IMR-90 (cell line): ENCODE data around the gene DNAJC12. TPM values are rescaled to one million over a fixed set of nuclear protein-coding genes. Genes with fewer than 3 reads are reported as not detected.
"Not testable (repeated sequence)": the region's sequence is repeated elsewhere in the genome, so short reads cannot be mapped to it uniquely, and the experiment has no call there.

Experiments
- ATAC-seq: fragments of 200-7000 bp; cut with Tn5 transposase; 2 replicates; pipeline ENCODE4 v1.9.1; 2020; ENCODE audit warnings: low read depth, mild to moderate bottlenecking, moderate library complexity
- BruUV-seq: library from RNA; stranded (reverse); fragments of 400-500 nt; replicated peaks from 2 replicates; lab custom pipeline; 2021; lab: Mats Ljungman, UMichigan
- CTCF ChIA-PET: fragments of 300-600 bp; formaldehyde crosslinking; extraction: SDS; loops from one replicate; lab custom pipeline; 2021; ENCODE audit warnings: antibody characterized with exemption; lab: Yijun Ruan, JAX
- POLR2A ChIA-PET: fragments of 300-600 bp; sonication (Branson Sonifier 250); formaldehyde crosslinking; loops from one replicate; lab custom pipeline; 2022; ENCODE audit warnings: antibody characterized with exemption; ENCODE audit not compliant: unreplicated experiment; lab: Charles Lee
- DNase-seq: peaks from one replicate; pipeline ENCODE4 v3.0.0; 2013
- H2AFZ ChIP-seq: replicated peaks from 2 replicates; pipeline ENCODE3; 2013; ENCODE audit warnings: low read length, mild to moderate bottlenecking; ENCODE audit not compliant: poor library complexity
- H2AK5ac ChIP-seq: 2 replicates; pipeline ENCODE4 v1.6.1; 2013; ENCODE audit warnings: low read depth, low read length, inconsistent platforms
- H2AK9ac ChIP-seq: replicated peaks from 2 replicates; pipeline ENCODE3; 2013; ENCODE audit warnings: mild to moderate bottlenecking, low read depth, low read length, moderate library complexity; ENCODE audit not compliant: poor library complexity
- H2BK120ac ChIP-seq: 2 replicates; pipeline ENCODE4 v1.6.1; 2013; ENCODE audit warnings: low read depth, low read length, inconsistent platforms
- H2BK15ac ChIP-seq: 3 replicates; pipeline ENCODE4 v1.6.1; 2013; ENCODE audit warnings: low read depth, low read length, inconsistent platforms
- H2BK20ac ChIP-seq: 2 replicates; pipeline ENCODE4 v1.6.1; 2013; ENCODE audit warnings: low read depth, mild to moderate bottlenecking, inconsistent platforms, low read length, moderate library complexity
- H2BK5ac ChIP-seq: 2 replicates; pipeline ENCODE4 v1.6.1; 2013; ENCODE audit warnings: mild to moderate bottlenecking, low read depth, low read length, inconsistent platforms; ENCODE audit not compliant: poor library complexity, severe bottlenecking
- H3K14ac ChIP-seq: replicated peaks from 2 replicates; pipeline ENCODE4 v1.6.1; 2013; ENCODE audit warnings: low read depth, low read length, inconsistent platforms
- H3K18ac ChIP-seq: 2 replicates; pipeline ENCODE4 v1.6.1; 2013; ENCODE audit warnings: low read depth, low read length, control low read depth
- H3K23ac ChIP-seq: 2 replicates; pipeline ENCODE4 v1.6.1; 2013; ENCODE audit warnings: low read depth, low read length, inconsistent platforms
- H3K27ac ChIP-seq: 2 replicates; pipeline ENCODE4 v1.5.1; 2013; ENCODE audit warnings: mild to moderate bottlenecking, control low read depth, low read length; ENCODE audit not compliant: insufficient read depth
- H3K27me3 ChIP-seq: 2 replicates; pipeline ENCODE4 v1.6.1; 2013; ENCODE audit warnings: low read length; ENCODE audit not compliant: control insufficient read depth, insufficient read depth
- H3K36me3 ChIP-seq: 2 replicates; pipeline ENCODE4 v1.6.1; 2013; ENCODE audit warnings: low read length, mixed read lengths; ENCODE audit not compliant: control insufficient read depth, insufficient read depth
- H3K4ac ChIP-seq: 2 replicates; pipeline ENCODE4 v1.6.1; 2013; ENCODE audit warnings: low read depth, low read length, inconsistent platforms
- H3K4me1 ChIP-seq: 2 replicates; pipeline ENCODE4 v1.6.1; 2013; ENCODE audit warnings: low read length, mixed read lengths; ENCODE audit not compliant: control insufficient read depth, insufficient read depth
- H3K4me2 ChIP-seq: 2 replicates; pipeline ENCODE4 v1.6.1; 2013; ENCODE audit warnings: low read depth, mild to moderate bottlenecking, control low read depth, low read length, moderate library complexity
- H3K4me3 ChIP-seq: 2 replicates; pipeline ENCODE4 v1.5.1; 2013; ENCODE audit warnings: low read depth, mild to moderate bottlenecking, control low read depth, low read length, moderate library complexity; ENCODE audit not compliant: insufficient read depth
- H3K56ac ChIP-seq: 2 replicates; pipeline ENCODE4 v1.6.1; 2013; ENCODE audit warnings: low read length, inconsistent platforms; ENCODE audit not compliant: insufficient read depth; ENCODE audit errors: extremely low read depth
- H3K79me1 ChIP-seq, 2 experiments: 2 replicates each; pipeline ENCODE4 v1.6.1; 2013; ENCODE audit warnings: low read length in 2 of 2, inconsistent platforms in 1 of 2, low read depth in 1 of 2
- H3K9ac ChIP-seq: 2 replicates; pipeline ENCODE4 v1.6.1; 2013; ENCODE audit warnings: low read depth, low read length, control low read depth
- H3K9me1 ChIP-seq: 2 replicates; pipeline ENCODE4 v1.6.1; 2013; ENCODE audit warnings: low read length, inconsistent platforms; ENCODE audit not compliant: insufficient read depth
- H3K9me3 ChIP-seq: 2 replicates; pipeline ENCODE4 v1.6.1; 2013; ENCODE audit warnings: low read length; ENCODE audit not compliant: control insufficient read depth, insufficient read depth
- H4K20me1 ChIP-seq: 2 replicates; pipeline ENCODE4 v1.6.1; 2013; ENCODE audit warnings: low read length, inconsistent platforms; ENCODE audit not compliant: insufficient read depth
- H4K5ac ChIP-seq: 2 replicates; pipeline ENCODE4 v1.6.1; 2013; ENCODE audit warnings: mild to moderate bottlenecking, low read depth, low read length, control low read depth
- H4K8ac ChIP-seq, 2 experiments: 2 replicates each; pipeline ENCODE4 v1.6.1; 2013; ENCODE audit warnings: low read depth in 2 of 2, low read length in 2 of 2, control low read depth in 1 of 2, inconsistent platforms in 1 of 2
- H4K91ac ChIP-seq: 2 replicates; pipeline ENCODE4 v1.6.1; 2013; ENCODE audit warnings: low read depth, low read length, inconsistent platforms; ENCODE audit not compliant: insufficient read depth
- MAZ ChIP-seq: IDR thresholded peaks from 2 replicates; pipeline ENCODE4 v1.6.1; 2012; ENCODE audit warnings: low read depth, mild to moderate bottlenecking, low read length, improper control_type of control experiment, moderate library complexity, borderline replicate concordance
- MXI1 ChIP-seq: IDR thresholded peaks from 2 replicates; pipeline ENCODE4 v1.6.1; 2012; ENCODE audit warnings: low read depth, mild to moderate bottlenecking, low read length, moderate library complexity, borderline replicate concordance
- RCOR1 ChIP-seq: IDR thresholded peaks from 2 replicates; pipeline ENCODE4 v1.6.1; 2012; ENCODE audit warnings: mild to moderate bottlenecking, low read length, improper control_type of control experiment; ENCODE audit not compliant: insufficient replicate concordance
- SMC3 ChIP-seq: fragments of 150-350 bp; IDR thresholded peaks from 2 replicates; pipeline ENCODE4 v1.6.1; 2016; ENCODE audit warnings: low read depth, mild to moderate bottlenecking, antibody characterized with exemption, low read length, moderate library complexity
- WGBS, 2 experiments: methylation state at CpG; one replicate each; pipeline versions ENCODE4 v1.1.5 to v1.1.7; 2013; ENCODE audit warnings: missing lambda C conversion rate in 2 of 2; ENCODE audit not compliant: insufficient read length in 1 of 2; ENCODE audit errors: extremely low coverage in 2 of 2; 5-methylcytosine and 5-hydroxymethylcytosine counted together
- dilution Hi-C: fragments of 300-500 bp; cut with HindIII; formaldehyde crosslinking; loops from one replicate; pipeline ENCODE4 v1.14.3; 2018; ENCODE audit warnings: low sequenced_read_pairs; ENCODE audit not compliant: unreplicated experiment
- in situ Hi-C: fragments of 300-500 bp; cut with MboI; formaldehyde crosslinking; loops from 3 replicates; pipeline ENCODE4 v1.14.3; 2019; ENCODE audit warnings: low sequenced_read_pairs, inconsistent platforms, mixed read lengths
- intact Hi-C: fragments of 100-400 bp; cut with micrococcal nuclease; formaldehyde crosslinking; loops from 2 replicates; pipeline ENCODE4 v1.10.0; 2022
- polyA plus RNA-seq, 3 experiments: library from polyadenylated mRNA; depleted of rRNA; stranded (reverse); fragments of >200 nt; gene quantifications; 2 replicates each; pipeline ENCODE4 v1.2.3, GENCODE V29; 2012; ENCODE audit warnings: low replicate concordance in 1 of 3
- total RNA-seq: library from RNA; depleted of rRNA; stranded (reverse); fragments of >200 nt; gene quantifications from 2 replicates; pipeline ENCODE4 v1.2.3, GENCODE V29; 2012

Gene DNAJC12
- total and polyA plus RNA-seq, 2 of the 4 experiments (the other 2 are of a cell fraction): 2.3 to 2.9 TPM

DNA sequence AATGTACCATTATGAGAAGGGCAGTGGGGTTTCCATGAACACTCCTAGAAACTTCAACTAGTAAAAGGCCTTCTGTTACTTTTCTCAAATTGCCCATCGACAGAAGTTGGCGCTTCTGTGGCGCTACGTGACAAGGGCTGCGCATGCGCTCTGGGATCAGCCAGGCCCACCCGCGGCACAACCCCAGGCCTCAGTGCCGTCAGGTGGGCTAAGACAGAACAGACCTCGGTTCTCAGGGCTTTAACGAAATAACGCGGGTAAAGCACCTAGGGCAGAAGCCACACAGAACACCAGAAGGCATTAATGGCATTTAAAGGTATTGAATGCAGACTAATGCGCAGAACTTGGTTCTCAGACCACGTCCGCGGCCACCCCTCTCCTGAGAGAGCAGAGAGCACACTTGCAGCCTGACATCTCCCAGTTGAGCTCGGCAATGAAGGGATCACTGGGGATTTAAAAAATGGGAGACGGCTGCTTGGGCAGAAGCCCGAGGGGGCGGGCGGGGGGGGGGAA is 74.4 kb downstream of the DNAJC12 start:
- Histone ChIP-seq H2BK20ac (no peak overlapping the region), H3K9me3 (no peaks in the 10 kb centered on the region), H3K4me3 (peak overlapping the region; percentile 86), H3K4ac (peak overlapping the region; percentile 72), H3K27me3 (no peaks in the 10 kb centered on the region), H2BK15ac (no peak overlapping the region; the same call in 1 of the 3 replicates), H3K18ac (peak overlapping the region; percentile 39), H2BK5ac (peak overlapping the region; percentile 19), H3K4me1 (no peaks in the 10 kb centered on the region), H3K36me3 (no peaks in the 10 kb centered on the region), H4K5ac (peak overlapping the region; percentile 76), H2AK9ac (peak overlapping the region; percentile 75), H4K20me1 (peaks cover 2% of the 10 kb centered on the region; the same call in 1 of the 2 replicates), H3K9ac (peak overlapping the region; percentile 80), H2BK120ac (peak overlapping the region; percentile 67; the same call in 1 of the 2 replicates), H3K27ac (peak overlapping the region; percentile 39), H3K4me2 (peak overlapping the region; percentile 96), H3K56ac (peak overlapping the region; percentile 40; the same call in 1 of the 2 replicates), H3K23ac (peak overlapping the region; percentile 87; the same call in 1 of the 2 replicates), H3K14ac (peak overlapping the region; percentile 50; the same call in 1 of the 2 replicates), H4K91ac (peak overlapping the region; percentile 71), H3K9me1 (no peaks in the 10 kb centered on the region), H2AK5ac (no peak overlapping the region), H4K8ac (peak overlapping the region; percentile 74 to 94), H2AFZ (peak overlapping the region; percentile 100), H3K79me1 (no peaks in the 10 kb centered on the region)
- ATAC-seq (peak; percentile 22), DNase-seq (peak; percentile 35)
- ChIA-PET POLR2A (no interaction called here), CTCF (interaction anchor here (1.5 kb wide), 1 partner anchor 16 kb away, joined by 5 read pairs; no protein-coding TSS in a partner anchor)
- BruUV-seq: no TSS peak
- dilution Hi-C loops: no loop called here
- 1% methylated on average over 13 of the region's 22 CpGs; no CpG with 5 or more reads in 1 of the 2 experiments for WGBS, 2 experiments
- in situ Hi-C loops: no loop called here
- TF ChIP-seq MXI1: no peak
- TF ChIP-seq MAZ: no peak
- no peak for TF ChIP-seq SMC3
- TF ChIP-seq RCOR1: no peak
- intact Hi-C loops: loop anchor here (5.0 kb wide), 1 partner anchor 146 kb away; no protein-coding TSS in a partner anchor

DNA sequence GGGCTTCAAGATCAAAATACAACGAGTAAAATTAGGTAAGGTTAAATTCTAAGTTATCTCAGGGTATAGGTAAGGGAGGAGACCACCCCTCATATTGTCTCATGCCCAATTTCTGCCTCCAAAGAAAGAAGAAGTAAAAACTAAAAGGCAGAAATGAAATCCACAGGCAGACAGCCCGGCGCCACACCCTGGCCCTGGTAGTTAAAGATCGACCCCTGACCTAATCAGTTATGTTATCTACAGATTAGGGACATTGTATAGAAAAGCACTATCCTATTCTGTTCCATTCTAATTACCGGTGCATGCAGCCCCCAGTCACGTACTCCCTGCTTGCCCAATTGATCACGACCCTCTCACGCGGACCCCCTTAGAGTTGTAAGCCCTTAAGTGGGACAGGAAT is 75.4 kb downstream of the DNAJC12 start:
- H3K14ac ChIP-seq, H3K23ac ChIP-seq, H3K27ac ChIP-seq, H3K36me3 ChIP-seq, POLR2A ChIA-PET, H2BK15ac ChIP-seq, H4K8ac ChIP-seq, H3K4me2 ChIP-seq, H4K20me1 ChIP-seq, H3K9me3 ChIP-seq, H3K9me1 ChIP-seq, H3K27me3 ChIP-seq, H3K9ac ChIP-seq, H3K4ac ChIP-seq, H3K4me1 ChIP-seq, in situ Hi-C loops, H4K91ac ChIP-seq, H2AFZ ChIP-seq, H2AK5ac ChIP-seq, H3K18ac ChIP-seq, CTCF ChIA-PET, dilution Hi-C loops, DNase-seq, H4K5ac ChIP-seq, H3K79me1 ChIP-seq, BruUV-seq, H2BK20ac ChIP-seq, H3K56ac ChIP-seq, H2AK9ac ChIP-seq, H3K4me3 ChIP-seq, H2BK120ac ChIP-seq, H2BK5ac ChIP-seq, ATAC-seq: not testable (repeated sequence)
- intact Hi-C loops: loop anchor here (5.0 kb wide), 1 partner anchor 145 kb away; no protein-coding TSS in a partner anchor
- 90% methylated on average over 2 of the region's 9 CpGs; no CpG with 5 or more reads in 1 of the 2 experiments for WGBS, 2 experiments
